Omental fat pad (tissue), 4 donors: ENCODE data around the gene ACSM5. TPM values are rescaled to one million over a fixed set of nuclear protein-coding genes. Genes with fewer than 3 reads are reported as not detected.

ENCODE experiments used
- ATAC-seq: fragments of 150-250 bp; one replicate; pipeline ENCODE4 v1.9.1; 2016; ENCODE audit warnings: mild to moderate bottlenecking, moderate library complexity; ENCODE audit not compliant: low FRiP score
- DNase-seq: peaks from one replicate; pipeline ENCODE4 v3.0.0-alpha.2; 2019; ENCODE audit warnings: low spot score
- total RNA-seq, 4 donors: library from RNA; depleted of rRNA; stranded (reverse); fragments of >200 nt; gene quantifications; one replicate each; pipeline ENCODE4 v1.1.0, GENCODE V29; 2016
- TF ChIP-seq, protein P1 (sequence below), 3 donors: fragments of 450-650 bp; IDR thresholded peaks; one replicate each; pipeline ENCODE4 v1.5.1; 2016 to 2017; ENCODE audit warnings: antibody characterized with exemption in 3 of 3, mild to moderate bottlenecking in 3 of 3, moderate library complexity in 2 of 3

Gene ACSM5
- total RNA-seq, 4 donors from 2014 or later = 12.9 to 27.9 (median 23.7) TPM

DNA sequence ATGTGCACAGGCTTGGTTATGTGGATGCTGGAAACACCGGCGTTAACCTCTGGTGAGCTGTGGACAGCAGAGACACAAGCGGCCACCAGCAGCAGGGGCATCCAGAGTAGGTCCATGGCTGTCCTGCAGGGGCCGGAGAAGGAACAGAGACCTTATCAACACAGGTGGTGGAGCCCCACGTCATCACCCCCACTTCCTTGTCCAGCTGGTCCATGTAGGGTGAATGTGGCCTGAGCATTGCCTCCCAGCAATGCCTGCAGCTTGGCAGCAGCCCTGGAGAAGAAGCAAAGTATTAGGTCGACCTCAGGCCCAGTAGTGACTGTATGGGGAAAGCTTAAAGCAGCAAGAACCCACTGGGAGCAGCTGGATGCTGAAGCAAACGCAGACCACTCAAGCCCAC lies 10.1 kb upstream of the ACSM5 start:
- TF ChIP-seq, protein P1, sequence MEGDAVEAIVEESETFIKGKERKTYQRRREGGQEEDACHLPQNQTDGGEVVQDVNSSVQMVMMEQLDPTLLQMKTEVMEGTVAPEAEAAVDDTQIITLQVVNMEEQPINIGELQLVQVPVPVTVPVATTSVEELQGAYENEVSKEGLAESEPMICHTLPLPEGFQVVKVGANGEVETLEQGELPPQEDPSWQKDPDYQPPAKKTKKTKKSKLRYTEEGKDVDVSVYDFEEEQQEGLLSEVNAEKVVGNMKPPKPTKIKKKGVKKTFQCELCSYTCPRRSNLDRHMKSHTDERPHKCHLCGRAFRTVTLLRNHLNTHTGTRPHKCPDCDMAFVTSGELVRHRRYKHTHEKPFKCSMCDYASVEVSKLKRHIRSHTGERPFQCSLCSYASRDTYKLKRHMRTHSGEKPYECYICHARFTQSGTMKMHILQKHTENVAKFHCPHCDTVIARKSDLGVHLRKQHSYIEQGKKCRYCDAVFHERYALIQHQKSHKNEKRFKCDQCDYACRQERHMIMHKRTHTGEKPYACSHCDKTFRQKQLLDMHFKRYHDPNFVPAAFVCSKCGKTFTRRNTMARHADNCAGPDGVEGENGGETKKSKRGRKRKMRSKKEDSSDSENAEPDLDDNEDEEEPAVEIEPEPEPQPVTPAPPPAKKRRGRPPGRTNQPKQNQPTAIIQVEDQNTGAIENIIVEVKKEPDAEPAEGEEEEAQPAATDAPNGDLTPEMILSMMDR (IDR thresholded peaks at IDR 0.05) = no peak
- ATAC-seq (no peak), DNase-seq (no peak)

GRCh38 chr16:20401066-20401465 lies 8.3 kb upstream of the ACSM5 start:
- DNase-seq (no peak), ATAC-seq (no peak)
- TF ChIP-seq, protein P1 (IDR thresholded peaks at IDR 0.05) = no peak

GRCh38 chr16:20401475-20402016 lies 7.8 kb upstream of the ACSM5 start:
- TF ChIP-seq, protein P1 (IDR thresholded peaks at IDR 0.05) = no peak
- no peak for DNase-seq
- ATAC-seq = no peak

- ATAC-seq = no peak
- TF ChIP-seq, protein P1 (IDR thresholded peaks at IDR 0.05) = no peak
- no peak for DNase-seq
Measured at GRCh38 chr16:20402651-20403050, 6.7 kb upstream of the ACSM5 start.

GRCh38 chr16:20404637-20405036 lies 4.7 kb upstream of the ACSM5 start, which contains the start of gene PDILT:
Gene PDILT (minus strand): TSS chr16:20404737. CDS start chr16:20399300, 5,437 bp downstream.
- TF ChIP-seq, protein P1 (IDR thresholded peaks at IDR 0.05) = no peak
- ATAC-seq = no peak

DNA sequence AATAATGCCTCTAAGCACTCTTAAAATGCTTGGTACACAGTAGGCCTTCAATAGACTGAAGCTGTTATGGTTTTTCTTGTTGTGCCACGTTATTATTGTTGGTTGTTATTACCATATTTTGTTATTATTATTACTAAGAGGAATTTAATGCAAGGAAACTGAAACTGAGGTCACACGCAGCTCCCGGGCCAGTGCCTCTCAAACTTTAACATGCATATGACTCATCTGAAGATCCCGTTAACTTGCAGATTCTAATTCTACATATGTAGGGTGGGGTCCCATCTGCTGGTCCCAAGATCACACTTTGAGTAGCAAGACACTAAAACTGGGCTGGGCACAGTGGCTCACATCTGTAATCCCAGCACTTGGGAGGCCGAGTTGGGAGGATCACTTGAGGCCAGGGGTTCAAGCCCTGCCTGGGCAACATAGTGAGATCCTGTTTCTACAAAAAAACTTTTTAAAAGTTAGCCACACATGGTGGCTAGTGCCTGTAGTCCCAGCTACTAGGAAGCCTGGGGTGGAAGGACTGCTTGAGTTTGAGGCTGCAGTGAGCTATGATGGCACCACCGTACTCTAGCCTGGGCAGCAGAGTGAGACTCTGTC lies 888 bp downstream of the ACSM5 start:
- ATAC-seq (no peak), DNase-seq (no peak)
- TF ChIP-seq, protein P1 (IDR thresholded peaks at IDR 0.05) = no peak

More at GRCh38 chr16:20404637-20405036, 4.7 kb upstream of the ACSM5 start, which contains the start of gene PDILT:
- no peak for DNase-seq

GRCh38 chr16:20411055-20411454 lies 1.7 kb downstream of the ACSM5 start:
- ATAC-seq = no peak
- TF ChIP-seq, protein P1 (IDR thresholded peaks at IDR 0.05) = no peak
- no peak for DNase-seq
